Transverse colon (tissue), 4 donors: ENCODE results near the gene COL23A1. TPM values are rescaled to one million over a fixed set of nuclear protein-coding genes. Genes with fewer than 3 reads are reported as not detected.

Experiments
- DNase-seq: peaks from one replicate; pipeline ENCODE4 v3.0.0-alpha.2; 2019
- H3K27ac ChIP-seq, 4 donors: fragments of 200-600 bp; sonication (generic); 2 replicates each; pipeline ENCODE4 v1.5.1; 2016 to 2018; ENCODE audit warnings: inconsistent platforms in 4 of 4
- H3K27me3 ChIP-seq: fragments of 200-600 bp; sonication (generic); 2 replicates; pipeline ENCODE4 v1.5.1; 2017; ENCODE audit warnings: inconsistent platforms
- H3K36me3 ChIP-seq, 4 donors: fragments of 200-600 bp; sonication (generic); 2 replicates each; pipeline ENCODE4 v1.5.1; 2017 to 2019; ENCODE audit warnings: inconsistent platforms in 4 of 4
- H3K4me1 ChIP-seq, 4 donors: fragments of 200-600 bp; sonication (generic); 2 replicates each; pipeline ENCODE4 v1.5.1; 2017 to 2020; ENCODE audit warnings: inconsistent platforms in 4 of 4
- H3K4me3 ChIP-seq, 4 donors: fragments of 200-600 bp; sonication (generic); 1 replicate in 1 of 4; 2 replicates in 3 of 4; pipeline versions ENCODE4 v1.5.1 to v1.6.1; 2017 to 2019; ENCODE audit warnings: inconsistent platforms in 4 of 4
- H3K9me3 ChIP-seq, 2 donors: fragments of 200-600 bp; sonication (generic); 2 replicates each; pipeline ENCODE4 v1.5.1; 2017 to 2019; ENCODE audit warnings: inconsistent platforms in 2 of 2
- EP300 ChIP-seq: sonication (generic); formaldehyde crosslinking; IDR thresholded peaks from one replicate; pipeline ENCODE4 v1.6.1; 2017; ENCODE audit warnings: antibody characterized with exemption, low read depth
- POLR2A ChIP-seq: fragments of 450-650 bp; IDR thresholded peaks from one replicate; pipeline ENCODE4 v1.6.1; 2016; ENCODE audit warnings: antibody characterized with exemption, mild to moderate bottlenecking, moderate library complexity
- POLR2AphosphoS5 ChIP-seq, 3 donors: sonication (generic); formaldehyde crosslinking; IDR thresholded peaks; one replicate each; pipeline ENCODE4 v1.6.1; 2016; ENCODE audit warnings: antibody characterized with exemption in 3 of 3
- WGBS, 2 donors: methylation state at CpG; one replicate each; pipeline ENCODE4 v1.1.5; 2018; ENCODE audit warnings: low coverage in 1 of 2; 5-methylcytosine and 5-hydroxymethylcytosine counted together
- in situ Hi-C, 4 donors: fragments of 200-750 bp; cut with MboI; loops; one replicate each; pipeline versions ENCODE4 v1.15.0 to v1.15.1; 2017; ENCODE audit warnings: low sequenced_read_pairs in 3 of 4, low pct_ligation_motif_present in 1 of 4, low pct_unique_long_range_greater_than_20kb in 1 of 4
- intact Hi-C: fragments of 100-400 bp; cut with DNase I; formaldehyde crosslinking; loops from one replicate; pipeline ENCODE4 v1.15.1; 2023; ENCODE audit warnings: low total_unique reads
- total RNA-seq, 4 donors: library from RNA; depleted of rRNA; stranded (reverse); fragments of >200 nt; gene quantifications; one replicate each; pipeline ENCODE4 v1.1.0, GENCODE V29; 2016
- TF ChIP-seq, protein P1 (sequence below), 5 experiments: fragments of 200-600 bp in 3 of 5; fragments of 450-650 bp in 2 of 5; sonication (generic) in 3 of 5; IDR thresholded peaks; 1 replicate in 2 of 5; 2 replicates in 3 of 5; pipeline ENCODE4 v1.5.1; 2016 to 2017; ENCODE audit warnings: antibody characterized with exemption in 5 of 5, inconsistent platforms in 3 of 5, mild to moderate bottlenecking in 2 of 5, moderate library complexity in 1 of 5

The COL23A1 gene
- total RNA-seq, 4 donors from 2014 or later, result 0.14 to 2.2 (median 1.4) TPM; not detected in 1

DNA sequence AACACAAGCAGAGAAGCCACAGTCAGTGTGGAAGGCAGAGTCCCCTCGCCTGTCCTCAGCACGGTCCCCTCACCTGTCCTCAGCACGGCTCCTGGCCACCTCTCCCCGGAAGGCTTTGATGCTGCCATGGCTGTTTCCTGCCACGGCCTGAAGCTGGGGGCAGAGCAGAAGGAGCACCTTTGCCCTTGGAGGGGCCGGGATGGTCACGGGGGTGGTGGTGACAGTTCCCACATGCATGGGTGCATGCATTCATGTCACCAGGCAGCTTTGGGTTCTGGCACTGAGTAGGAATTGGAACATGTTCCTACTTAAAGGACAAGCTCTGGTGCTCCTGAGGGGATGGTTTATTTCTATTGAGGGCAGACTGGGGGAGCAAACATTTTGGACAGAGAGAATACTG, 299.8 kb downstream of the COL23A1 start:
- intact Hi-C loops (no loop called here), in situ Hi-C loops (loop anchor here in 2 of 4 donors (10.0 to 25.0 kb wide), 2 partner anchors 254 to 272 kb away; no protein-coding TSS in a partner anchor)
- 93% methylated on average over 7 of the region's 7 CpGs; no CpG with 5 or more reads in 1 of the 2 donors for WGBS, 2 donors
- Histone ChIP-seq H3K36me3 (no peaks in the 10 kb centered on the region), H3K4me1 (peaks cover 0 to 3% (median 0%) of the 10 kb centered on the region in 4 donors), H3K4me3 (no peak overlapping the region), H3K27me3 (peaks cover 13% of the 10 kb centered on the region), H3K27ac (no peak overlapping the region), H3K9me3 (no peaks in the 10 kb centered on the region)
- no peak for DNase-seq
- TF ChIP-seq, protein P1, sequence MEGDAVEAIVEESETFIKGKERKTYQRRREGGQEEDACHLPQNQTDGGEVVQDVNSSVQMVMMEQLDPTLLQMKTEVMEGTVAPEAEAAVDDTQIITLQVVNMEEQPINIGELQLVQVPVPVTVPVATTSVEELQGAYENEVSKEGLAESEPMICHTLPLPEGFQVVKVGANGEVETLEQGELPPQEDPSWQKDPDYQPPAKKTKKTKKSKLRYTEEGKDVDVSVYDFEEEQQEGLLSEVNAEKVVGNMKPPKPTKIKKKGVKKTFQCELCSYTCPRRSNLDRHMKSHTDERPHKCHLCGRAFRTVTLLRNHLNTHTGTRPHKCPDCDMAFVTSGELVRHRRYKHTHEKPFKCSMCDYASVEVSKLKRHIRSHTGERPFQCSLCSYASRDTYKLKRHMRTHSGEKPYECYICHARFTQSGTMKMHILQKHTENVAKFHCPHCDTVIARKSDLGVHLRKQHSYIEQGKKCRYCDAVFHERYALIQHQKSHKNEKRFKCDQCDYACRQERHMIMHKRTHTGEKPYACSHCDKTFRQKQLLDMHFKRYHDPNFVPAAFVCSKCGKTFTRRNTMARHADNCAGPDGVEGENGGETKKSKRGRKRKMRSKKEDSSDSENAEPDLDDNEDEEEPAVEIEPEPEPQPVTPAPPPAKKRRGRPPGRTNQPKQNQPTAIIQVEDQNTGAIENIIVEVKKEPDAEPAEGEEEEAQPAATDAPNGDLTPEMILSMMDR (IDR thresholded peaks at IDR 0.05), result no peak
- TF ChIP-seq POLR2A (no peak), POLR2AphosphoS5 (IDR thresholded peaks at IDR 0.05) (no peak), EP300 (no peak)

GRCh38 chr5:178289438-178289837, 300.8 kb downstream of the COL23A1 start:
- Histone ChIP-seq H3K27ac (no peak overlapping the region), H3K27me3 (peaks cover 13% of the 10 kb centered on the region), H3K4me3 (no peak overlapping the region), H3K9me3 (no peaks in the 10 kb centered on the region), H3K36me3 (no peaks in the 10 kb centered on the region), H3K4me1 (peaks cover 0 to 3% (median 0%) of the 10 kb centered on the region in 4 donors)
- intact Hi-C loops (no loop called here), in situ Hi-C loops (loop anchor here in 2 of 4 donors (10.0 to 25.0 kb wide), 2 partner anchors 265 to 273 kb away; no protein-coding TSS in a partner anchor)
- TF ChIP-seq, protein P1 (IDR thresholded peaks at IDR 0.05), result no peak
- no peak for TF ChIP-seq POLR2AphosphoS5 (IDR thresholded peaks at IDR 0.05)
- no peak for TF ChIP-seq EP300
- TF ChIP-seq POLR2A, result no peak
- DNase-seq, result no peak
- WGBS, 2 donors, result 53 to 69% methylated on average over 3 to 11 of the region's 11 CpGs

DNA sequence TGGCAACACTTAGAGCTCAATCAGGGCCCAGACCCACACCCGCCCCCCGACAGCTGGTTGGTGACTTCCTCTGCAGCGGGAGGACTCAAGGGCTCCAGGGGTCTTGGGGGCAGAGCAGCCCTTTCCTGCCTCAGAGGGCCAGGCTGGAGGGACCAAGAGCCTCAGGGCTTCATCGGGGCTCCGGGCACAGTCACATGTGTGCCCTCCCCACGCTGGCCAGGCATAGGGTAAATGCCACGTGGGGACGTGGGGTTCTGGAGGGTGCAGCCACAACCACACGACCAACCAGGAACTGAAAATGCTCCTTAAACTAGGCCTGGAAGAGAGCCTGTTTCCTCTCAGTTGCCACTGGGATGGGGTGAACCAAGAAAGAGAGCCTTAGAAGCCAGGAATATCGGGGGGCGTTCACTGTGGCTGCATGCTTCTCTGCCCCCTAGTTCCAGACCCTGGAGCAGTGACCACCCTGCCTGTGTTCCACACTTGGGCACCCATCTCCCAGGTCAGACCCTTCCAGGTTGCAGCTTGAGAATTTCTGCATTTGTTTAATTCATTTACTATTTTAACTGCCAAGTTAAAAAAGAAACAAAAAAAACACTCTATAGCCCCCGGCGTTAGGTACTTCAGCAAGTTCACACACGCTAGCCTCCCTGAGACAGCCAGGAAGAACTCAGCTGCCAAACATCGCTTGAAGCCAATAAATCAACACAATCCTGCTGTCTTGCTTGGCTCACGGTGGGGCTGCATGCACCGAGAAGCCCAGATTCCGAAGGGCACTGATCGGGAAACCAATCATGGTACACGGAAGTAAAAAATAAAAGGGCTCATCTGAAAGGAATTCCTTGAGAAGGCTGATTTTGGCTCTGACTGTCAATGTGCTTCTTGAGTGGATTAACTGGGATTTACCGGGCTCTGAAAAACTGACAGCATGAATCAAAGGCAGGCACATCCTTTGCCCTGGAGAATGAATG, 301.5 kb downstream of the COL23A1 start:
- DNase-seq, result no peak
- 49 to 50% methylated on average over 8 to 21 of the region's 21 CpGs for WGBS, 2 donors
- Histone ChIP-seq H3K4me1 (peaks cover 0 to 3% (median 0%) of the 10 kb centered on the region in 4 donors), H3K9me3 (peaks cover 0 to 3% of the 10 kb centered on the region in 2 donors), H3K4me3 (no peak overlapping the region), H3K27me3 (peaks cover 13% of the 10 kb centered on the region), H3K27ac (no peak overlapping the region), H3K36me3 (no peaks in the 10 kb centered on the region)
- TF ChIP-seq POLR2AphosphoS5 (IDR thresholded peaks at IDR 0.05), result no peak
- TF ChIP-seq POLR2A, result no peak
- TF ChIP-seq EP300, result no peak
- TF ChIP-seq, protein P1 (IDR thresholded peaks at IDR 0.05), result no peak
- intact Hi-C loops (no loop called here), in situ Hi-C loops (loop anchor here in 2 of 4 donors (10.0 to 25.0 kb wide), 2 partner anchors 266 to 274 kb away; no protein-coding TSS in a partner anchor)

DNA sequence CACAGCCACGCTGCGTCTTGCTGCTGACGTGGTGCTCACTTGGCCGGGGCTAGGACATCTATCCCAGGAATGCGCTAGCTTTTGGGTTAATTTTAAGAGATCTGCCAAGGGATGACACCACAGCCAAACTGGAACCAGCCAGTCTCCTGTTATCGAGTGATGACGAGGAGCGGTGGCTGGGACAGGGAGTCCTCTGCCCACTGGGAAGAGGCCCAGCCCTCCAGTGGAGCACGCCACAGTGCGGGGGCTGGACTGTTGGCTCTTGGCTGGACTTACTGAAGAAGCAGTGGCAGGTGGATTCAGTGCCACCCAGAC, 302.4 kb downstream of the COL23A1 start:
- in situ Hi-C loops, result loop anchor here in 2 of 4 donors (10.0 to 25.0 kb wide), 2 partner anchors 267 to 275 kb away; no protein-coding TSS in a partner anchor
- intact Hi-C loops, result no loop called here
- Histone ChIP-seq H3K9me3 (peaks cover 0 to 3% of the 10 kb centered on the region in 2 donors), H3K4me1 (peaks cover 0 to 3% (median 0%) of the 10 kb centered on the region in 4 donors), H3K27me3 (peaks cover 13% of the 10 kb centered on the region), H3K4me3 (no peak overlapping the region), H3K36me3 (no peaks in the 10 kb centered on the region), H3K27ac (no peak overlapping the region)
- TF ChIP-seq POLR2AphosphoS5 (IDR thresholded peaks at IDR 0.05) (no peak), POLR2A (no peak), EP300 (no peak)
- TF ChIP-seq, protein P1 (IDR thresholded peaks at IDR 0.05), result no peak
- no peak for DNase-seq
- 88% methylated on average over 10 of the region's 10 CpGs; no CpG with 5 or more reads in 1 of the 2 donors for WGBS, 2 donors
